ENCODE data around the gene WDR26.

Gene WDR26

DNA sequence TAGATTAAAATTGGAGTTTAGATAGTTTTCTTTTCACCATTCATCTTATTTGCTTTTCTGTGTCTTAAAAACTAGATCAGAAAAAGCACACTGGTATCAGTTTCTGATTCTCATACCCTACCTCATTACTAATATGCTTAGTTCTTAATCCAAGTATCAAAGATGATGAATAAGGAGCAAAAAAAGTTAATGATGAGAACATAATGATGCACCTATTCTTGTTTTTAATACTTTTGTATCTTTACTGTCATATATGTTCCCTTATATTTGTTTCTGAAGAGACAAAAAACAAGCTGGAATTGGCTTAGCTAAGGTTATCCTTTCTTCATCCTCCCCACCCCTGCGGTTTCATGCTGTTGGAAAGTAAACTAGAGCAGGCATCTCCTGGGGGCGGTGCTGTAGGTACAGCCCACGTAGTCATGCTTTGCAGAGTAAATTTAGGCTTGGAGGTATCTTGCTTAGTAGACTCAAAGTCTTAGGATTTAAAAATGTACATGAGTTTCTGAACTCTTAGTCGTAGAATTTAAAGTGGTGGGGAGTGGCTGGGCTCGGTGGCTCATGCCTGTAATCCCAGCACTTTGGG lies 61.5 kb downstream of the WDR26 start:
- H3K27ac ChIP-seq (ENCODE audit: low read depth, low read length): no peak overlapping the region
- H3K9me2 ChIP-seq (replicated peaks; ENCODE audit: control insufficient read depth, low read length): no peaks in the 10 kb centered on the region
- H3K9me3 ChIP-seq (ENCODE audit: control insufficient read depth, insufficient read depth, low read length): no peaks in the 10 kb centered on the region
- H3K27me3 ChIP-seq (ENCODE audit: control insufficient read depth, low read length): no peaks in the 10 kb centered on the region
- no peaks in the 10 kb centered on the region for H3K4me1 ChIP-seq (ENCODE audit: control insufficient read depth, low read length)
- H3K79me2 ChIP-seq (ENCODE audit: control insufficient read depth, low read length): no peaks in the 10 kb centered on the region
- peaks cover 63% of the 10 kb centered on the region for H3K36me3 ChIP-seq (ENCODE audit: control insufficient read depth, low read length)
- H4K20me1 ChIP-seq (ENCODE audit: control insufficient read depth, insufficient read depth, low read depth, low read length): no peaks in the 10 kb centered on the region
- H3K4me2 ChIP-seq (ENCODE audit: low read length): no peak overlapping the region
- no peaks in the 10 kb centered on the region for H3F3A ChIP-seq (ENCODE audit: control insufficient read depth, insufficient read depth)
- no peak overlapping the region for H3K4me3 ChIP-seq (ENCODE audit: low read length)
- TF ChIP-seq CTCF (IDR thresholded peaks at IDR 0.05; ENCODE audit: low read depth, low read length, poor library complexity, severe bottlenecking) (no peak), EZH2phosphoT487 (IDR thresholded peaks at IDR 0.05; ENCODE audit: borderline replicate concordance, low read length) (no peak)

- Histone ChIP-seq H3K4me3 (ENCODE audit: low read length) (no peak overlapping the region), H3K9me3 (ENCODE audit: control insufficient read depth, insufficient read depth, low read length) (no peaks in the 10 kb centered on the region), H3K36me3 (ENCODE audit: control insufficient read depth, low read length) (peaks cover 64% of the 10 kb centered on the region), H4K20me1 (ENCODE audit: control insufficient read depth, insufficient read depth, low read depth, low read length) (no peaks in the 10 kb centered on the region), H3K27ac (ENCODE audit: low read depth, low read length) (no peak overlapping the region), H3K9me2 (replicated peaks; ENCODE audit: control insufficient read depth, low read length) (no peaks in the 10 kb centered on the region), H3F3A (ENCODE audit: control insufficient read depth, insufficient read depth) (no peaks in the 10 kb centered on the region), H3K4me2 (ENCODE audit: low read length) (no peak overlapping the region), H3K79me2 (ENCODE audit: control insufficient read depth, low read length) (peaks cover 26% of the 10 kb centered on the region), H3K27me3 (ENCODE audit: control insufficient read depth, low read length) (no peaks in the 10 kb centered on the region), H3K4me1 (ENCODE audit: control insufficient read depth, low read length) (peaks cover 25% of the 10 kb centered on the region)
- no peak for TF ChIP-seq CTCF (IDR thresholded peaks at IDR 0.05; ENCODE audit: low read depth, low read length, poor library complexity, severe bottlenecking)
- no peak for TF ChIP-seq EZH2phosphoT487 (IDR thresholded peaks at IDR 0.05; ENCODE audit: borderline replicate concordance, low read length)
These were observed 66.2 kb downstream of the WDR26 start for GRCh38 chr1:224368409-224368808.

DNA sequence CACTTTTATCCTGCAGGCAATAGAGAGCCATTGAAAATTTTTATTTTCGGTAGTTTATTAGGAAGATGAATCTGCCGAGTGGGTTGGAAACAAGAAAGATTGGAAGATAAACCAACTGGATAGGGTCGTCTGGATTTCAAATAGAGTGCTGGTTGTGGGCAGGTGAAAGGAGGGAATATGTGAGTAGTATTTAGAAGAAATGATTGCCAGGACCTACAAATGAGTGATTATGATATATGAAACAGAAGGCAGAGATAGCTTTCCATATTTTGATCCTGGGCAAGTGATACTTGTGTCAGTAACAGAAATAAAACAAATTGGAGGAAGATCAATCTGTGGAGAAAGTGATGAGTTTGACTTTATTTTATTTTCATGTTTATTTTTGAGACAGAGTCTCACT lies 75.4 kb downstream of the WDR26 start:
- Histone ChIP-seq H3K36me3 (ENCODE audit: control insufficient read depth, low read length) (peaks cover 7% of the 10 kb centered on the region), H3K4me2 (ENCODE audit: low read length) (no peak overlapping the region), H3K4me3 (ENCODE audit: low read length) (no peak overlapping the region), H3K9me2 (replicated peaks; ENCODE audit: control insufficient read depth, low read length) (no peaks in the 10 kb centered on the region), H3K27ac (ENCODE audit: low read depth, low read length) (no peak overlapping the region), H3F3A (ENCODE audit: control insufficient read depth, insufficient read depth) (no peaks in the 10 kb centered on the region), H3K27me3 (ENCODE audit: control insufficient read depth, low read length) (no peaks in the 10 kb centered on the region), H3K9me3 (ENCODE audit: control insufficient read depth, insufficient read depth, low read length) (no peaks in the 10 kb centered on the region), H3K4me1 (ENCODE audit: control insufficient read depth, low read length) (peaks cover 22% of the 10 kb centered on the region), H3K79me2 (ENCODE audit: control insufficient read depth, low read length) (peaks cover 62% of the 10 kb centered on the region), H4K20me1 (ENCODE audit: control insufficient read depth, insufficient read depth, low read depth, low read length) (no peaks in the 10 kb centered on the region)
- TF ChIP-seq CTCF (IDR thresholded peaks at IDR 0.05; ENCODE audit: low read depth, low read length, poor library complexity, severe bottlenecking): no peak
- TF ChIP-seq EZH2phosphoT487 (IDR thresholded peaks at IDR 0.05; ENCODE audit: borderline replicate concordance, low read length): no peak
